ENCODE data around the gene JPH3. TPM values are rescaled to one million over a fixed set of nuclear protein-coding genes. Genes with fewer than 3 reads are reported as not detected.

The JPH3 gene
- total RNA-seq, 1 donor = not detected

GRCh38 chr16:87600246-87600645 lies 2.1 kb upstream of the JPH3 start:
- TF ChIP-seq, protein P1, sequence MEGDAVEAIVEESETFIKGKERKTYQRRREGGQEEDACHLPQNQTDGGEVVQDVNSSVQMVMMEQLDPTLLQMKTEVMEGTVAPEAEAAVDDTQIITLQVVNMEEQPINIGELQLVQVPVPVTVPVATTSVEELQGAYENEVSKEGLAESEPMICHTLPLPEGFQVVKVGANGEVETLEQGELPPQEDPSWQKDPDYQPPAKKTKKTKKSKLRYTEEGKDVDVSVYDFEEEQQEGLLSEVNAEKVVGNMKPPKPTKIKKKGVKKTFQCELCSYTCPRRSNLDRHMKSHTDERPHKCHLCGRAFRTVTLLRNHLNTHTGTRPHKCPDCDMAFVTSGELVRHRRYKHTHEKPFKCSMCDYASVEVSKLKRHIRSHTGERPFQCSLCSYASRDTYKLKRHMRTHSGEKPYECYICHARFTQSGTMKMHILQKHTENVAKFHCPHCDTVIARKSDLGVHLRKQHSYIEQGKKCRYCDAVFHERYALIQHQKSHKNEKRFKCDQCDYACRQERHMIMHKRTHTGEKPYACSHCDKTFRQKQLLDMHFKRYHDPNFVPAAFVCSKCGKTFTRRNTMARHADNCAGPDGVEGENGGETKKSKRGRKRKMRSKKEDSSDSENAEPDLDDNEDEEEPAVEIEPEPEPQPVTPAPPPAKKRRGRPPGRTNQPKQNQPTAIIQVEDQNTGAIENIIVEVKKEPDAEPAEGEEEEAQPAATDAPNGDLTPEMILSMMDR (IDR thresholded peaks at IDR 0.05; ENCODE audit: insufficient read depth, low read length) = no peak
- DNase-seq (ENCODE audit: low read depth) = no peak
- no peak overlapping the region for H3K4me3 ChIP-seq (ENCODE audit: low read depth, low read length)

DNA sequence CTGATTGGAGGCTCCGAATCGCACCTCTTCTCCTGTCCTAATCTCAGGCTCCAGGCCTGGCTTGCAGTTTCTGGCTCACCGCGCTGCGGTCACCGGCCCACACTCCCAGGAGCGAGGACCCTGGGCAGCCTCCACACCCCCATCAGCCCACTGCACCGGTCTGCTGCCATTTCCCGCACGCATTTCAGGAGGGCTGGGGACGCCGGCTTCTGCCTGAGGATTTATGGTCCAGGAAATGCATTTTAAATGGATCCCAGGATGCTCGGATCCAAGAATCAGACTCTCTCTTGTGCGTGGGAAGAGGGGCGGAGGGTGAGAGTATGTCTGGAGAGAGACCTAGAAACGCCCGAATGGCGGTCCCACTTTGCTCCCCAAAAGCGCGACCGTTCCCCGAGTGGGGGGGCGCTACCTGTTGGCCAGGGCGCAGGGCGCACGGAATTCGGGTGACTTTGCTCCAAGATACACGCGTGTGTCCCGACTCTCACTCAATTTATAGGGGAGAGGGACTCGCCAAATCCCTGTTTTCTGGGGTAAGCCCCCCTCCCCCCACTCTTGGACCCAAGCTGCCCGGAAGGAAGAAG lies 817 bp upstream of the JPH3 start:
- H3K4me3 ChIP-seq (ENCODE audit: low read depth, low read length) = no peak overlapping the region
- TF ChIP-seq, protein P1 (IDR thresholded peaks at IDR 0.05; ENCODE audit: insufficient read depth, low read length) = no peak
- DNase-seq (ENCODE audit: low read depth) = no peak

- TF ChIP-seq, protein P1 (IDR thresholded peaks at IDR 0.05; ENCODE audit: insufficient read depth, low read length) = no peak
- no peak overlapping the region for H3K4me3 ChIP-seq (ENCODE audit: low read depth, low read length)
- no peak for DNase-seq (ENCODE audit: low read depth)
Measured at GRCh38 chr16:87602821-87603683, 744 bp downstream of the JPH3 start.

GRCh38 chr16:87603684-87604633 lies 1.7 kb downstream of the JPH3 start:
- no peak overlapping the region for H3K4me3 ChIP-seq (ENCODE audit: low read depth, low read length)
- TF ChIP-seq, protein P1 (IDR thresholded peaks at IDR 0.05; ENCODE audit: insufficient read depth, low read length) = no peak
- no peak for DNase-seq (ENCODE audit: low read depth)

DNA sequence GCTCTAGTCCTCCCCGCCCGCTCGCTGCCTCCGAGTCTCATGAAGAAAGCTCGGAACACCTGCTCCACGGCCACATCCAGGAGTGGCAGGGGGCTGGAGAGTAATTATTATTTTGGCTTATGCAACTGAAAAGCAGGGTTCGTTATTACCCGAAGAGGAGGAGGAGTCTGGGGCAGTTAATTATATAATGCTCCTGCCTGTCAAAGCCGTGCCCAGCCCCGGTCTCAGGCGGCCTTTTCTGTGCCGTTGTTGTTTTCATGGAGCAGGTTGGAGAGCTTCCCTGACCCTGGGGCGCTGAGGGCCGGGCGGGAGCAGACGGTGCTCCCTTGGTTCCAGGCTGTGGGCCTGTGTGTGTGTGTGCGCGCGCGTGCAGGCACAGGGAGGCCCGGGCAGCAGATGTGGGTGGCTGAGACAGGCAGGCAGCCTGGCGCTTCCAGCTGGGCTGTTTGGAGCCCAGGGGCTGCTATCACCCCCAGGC lies 2.4 kb downstream of the JPH3 start:
- no peak for DNase-seq (ENCODE audit: low read depth)
- no peak overlapping the region for H3K4me3 ChIP-seq (ENCODE audit: low read depth, low read length)
- TF ChIP-seq, protein P1 (IDR thresholded peaks at IDR 0.05; ENCODE audit: insufficient read depth, low read length) = no peak

GRCh38 chr16:87607223-87607622 lies 4.9 kb downstream of the JPH3 start:
- TF ChIP-seq, protein P1 (IDR thresholded peaks at IDR 0.05; ENCODE audit: insufficient read depth, low read length) = no peak
- H3K4me3 ChIP-seq (ENCODE audit: low read depth, low read length) = no peak overlapping the region
- no peak for DNase-seq (ENCODE audit: low read depth)
